ENCODE results near the gene DNASE1L3. TPM values are rescaled to one million over a fixed set of nuclear protein-coding genes. Genes with fewer than 3 reads are reported as not detected.

DNASE1L3 gene
- total and polyA plus RNA-seq, 2 of the 4 experiments (the other 2 are of a cell fraction), result not detected

GRCh38 chr3:58189691-58190090 is 21.1 kb downstream of the DNASE1L3 start:
- BruUV-seq (replicated peaks), result no TSS peak
- Histone ChIP-seq H3K56ac (ENCODE audit: extremely low read depth, insufficient read depth, low read length) (no peak overlapping the region), H2BK120ac (ENCODE audit: low read depth, low read length) (no peak overlapping the region), H3K18ac (ENCODE audit: low read depth, low read length) (no peak overlapping the region), H3K23ac (ENCODE audit: low read depth, low read length) (no peak overlapping the region), H3K4me2 (ENCODE audit: low read depth, low read length) (no peak overlapping the region), H3K4me1 (ENCODE audit: control insufficient read depth, insufficient read depth, low read length) (no peaks in the 10 kb centered on the region), H2AK9ac (replicated peaks; ENCODE audit: low read depth, low read length, poor library complexity) (no peak overlapping the region), H2AK5ac (ENCODE audit: low read depth, low read length) (no peak overlapping the region), H2AFZ (replicated peaks; ENCODE audit: low read length, poor library complexity) (no peak overlapping the region), H3K9me3 (ENCODE audit: control insufficient read depth, insufficient read depth, low read length) (no peaks in the 10 kb centered on the region), H3K9ac (ENCODE audit: low read depth, low read length) (no peak overlapping the region), H4K5ac (ENCODE audit: low read depth, low read length) (no peak overlapping the region), H2BK20ac (ENCODE audit: low read depth, low read length) (no peak overlapping the region), H3K9me1 (ENCODE audit: insufficient read depth, low read length) (no peaks in the 10 kb centered on the region), H3K79me1 (ENCODE audit: low read depth in 1 of 2, low read length in 2 of 2) (no peaks in the 10 kb centered on the region), H2BK15ac (ENCODE audit: low read depth, low read length) (no peak overlapping the region), H4K8ac (ENCODE audit: low read depth in 2 of 2, low read length in 2 of 2) (no peak overlapping the region), H3K27me3 (ENCODE audit: control insufficient read depth, insufficient read depth, low read length) (peaks cover 2% of the 10 kb centered on the region; the same call in 1 of the 2 replicates), H2BK5ac (ENCODE audit: low read depth, low read length, poor library complexity, severe bottlenecking) (no peak overlapping the region), H3K4me3 (ENCODE audit: insufficient read depth, low read depth, low read length) (no peak overlapping the region), H3K27ac (ENCODE audit: insufficient read depth, low read length) (no peak overlapping the region), H3K4ac (ENCODE audit: low read depth, low read length) (no peak overlapping the region), H4K20me1 (ENCODE audit: insufficient read depth, low read length) (no peaks in the 10 kb centered on the region), H4K91ac (ENCODE audit: insufficient read depth, low read depth, low read length) (no peak overlapping the region), H3K14ac (replicated peaks; ENCODE audit: low read depth, low read length) (no peak overlapping the region), H3K36me3 (ENCODE audit: control insufficient read depth, insufficient read depth, low read length) (no peaks in the 10 kb centered on the region)
- WGBS, 2 experiments (ENCODE audit: extremely low coverage in 2 of 2, insufficient read length in 1 of 2), result 100% methylated on average over 1 of the region's 5 CpGs; no CpG with 5 or more reads in 1 of the 2 experiments
- ATAC-seq (ENCODE audit: low read depth) (no peak), DNase-seq (no peak)
- ChIA-PET POLR2A (ENCODE audit: unreplicated experiment) (no interaction called here), CTCF (interaction anchor here (2.7 to 3.6 kb wide), 2 partner anchors 110 to 116 kb away, joined by 18 to 19 read pairs; partner anchors contain the start of genes HTD2 and RPP14)
- intact Hi-C loops (cut with micrococcal nuclease), result loop anchor here (5.0 kb wide), 1 partner anchor 223 kb away; no protein-coding TSS in a partner anchor
- in situ Hi-C loops (cut with MboI; ENCODE audit: low sequenced_read_pairs), result loop anchor here (5.0 to 25.0 kb wide), 2 partner anchors 113 to 223 kb away; no protein-coding TSS in a partner anchor
- TF ChIP-seq RFX5 (IDR thresholded peaks at IDR 0.05; ENCODE audit: low read depth, low read length), result no peak
- dilution Hi-C loops (cut with HindIII; ENCODE audit: low sequenced_read_pairs, unreplicated experiment), result no loop called here

Measured in IMR-90 (cell line).